ENCODE measurements around the gene SLC22A17. TPM values are rescaled to one million over a fixed set of nuclear protein-coding genes. Genes with fewer than 3 reads are reported as not detected.

The SLC22A17 gene
- total and polyA plus RNA-seq, 10 donors: 5.1 to 13.7 (median 7.7) TPM

DNA sequence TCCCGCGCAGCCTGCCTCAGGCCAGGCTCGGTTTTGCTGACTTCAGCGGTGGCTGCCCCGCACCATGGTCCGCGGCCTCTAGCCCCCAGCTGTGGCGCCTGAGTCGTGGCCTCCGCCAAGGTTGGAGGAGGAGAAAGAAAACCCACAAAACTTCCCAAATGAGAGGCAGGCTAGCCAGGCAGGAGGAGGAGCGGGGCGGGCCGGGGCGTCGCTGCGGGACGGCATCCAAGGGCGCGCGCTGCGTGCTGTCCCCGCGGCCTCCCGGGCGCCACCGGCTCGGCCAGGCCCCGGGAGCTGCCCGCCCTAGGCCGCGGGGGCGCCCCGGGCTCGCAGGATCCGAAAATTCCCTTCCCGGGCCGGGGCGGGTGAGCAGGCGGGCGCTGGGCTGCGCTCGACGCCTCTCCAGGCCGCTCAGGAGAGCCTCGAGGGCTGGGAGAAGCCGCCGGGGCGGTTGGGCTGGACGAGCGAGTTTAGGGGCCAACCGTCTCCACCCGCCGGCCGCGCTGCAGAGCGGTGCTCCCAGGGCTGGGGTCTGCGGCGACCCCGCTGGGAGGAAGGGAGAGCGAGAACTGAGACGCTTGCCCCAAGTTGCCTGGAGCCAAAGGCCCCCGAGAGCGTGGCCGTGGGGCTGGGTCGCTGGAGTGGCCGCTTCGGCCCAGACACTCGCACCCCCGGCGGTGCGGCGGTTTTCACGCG is 12.5 kb upstream of the SLC22A17 start, which contains the start of gene EFS:
TSS of gene EFS (minus strand) at position 137 of the 696 bp plus-strand sequence. CDS start 147 bp downstream, outside the sequence.
- peak; percentile 61 for DNase-seq
- intact Hi-C loops (cut with DNase I; ENCODE audit: low total_unique reads): no loop called here
- Histone ChIP-seq H3K4me1 (peaks cover 0 to 16% (median 11%) of the 10 kb centered on the region in 6 donors), H3K36me3 (no peaks in the 10 kb centered on the region), H3K27me3 (replicated peaks in 1 of 7) (peaks cover 0 to 64% (median 26%) of the 10 kb centered on the region in 7 donors), H3K4me3 (peak within 1 kb of the TSS; percentile 4 to 60 (median 30)), H3K27ac (peak within 1 kb of the TSS; percentile 13 to 82 (median 76)), H3K9me3 (no peaks in the 10 kb centered on the region)
- WGBS, 5 donors: 2 to 6% (median 4%) methylated on average over 28 to 74 of the region's 74 CpGs
- TF ChIP-seq POLR2A (IDR thresholded peaks at IDR 0.05): no peak
- TF ChIP-seq POLR2AphosphoS5 (IDR thresholded peaks at IDR 0.05): peak in 1 of 3 donors; percentile 24
- TF ChIP-seq, protein P1, sequence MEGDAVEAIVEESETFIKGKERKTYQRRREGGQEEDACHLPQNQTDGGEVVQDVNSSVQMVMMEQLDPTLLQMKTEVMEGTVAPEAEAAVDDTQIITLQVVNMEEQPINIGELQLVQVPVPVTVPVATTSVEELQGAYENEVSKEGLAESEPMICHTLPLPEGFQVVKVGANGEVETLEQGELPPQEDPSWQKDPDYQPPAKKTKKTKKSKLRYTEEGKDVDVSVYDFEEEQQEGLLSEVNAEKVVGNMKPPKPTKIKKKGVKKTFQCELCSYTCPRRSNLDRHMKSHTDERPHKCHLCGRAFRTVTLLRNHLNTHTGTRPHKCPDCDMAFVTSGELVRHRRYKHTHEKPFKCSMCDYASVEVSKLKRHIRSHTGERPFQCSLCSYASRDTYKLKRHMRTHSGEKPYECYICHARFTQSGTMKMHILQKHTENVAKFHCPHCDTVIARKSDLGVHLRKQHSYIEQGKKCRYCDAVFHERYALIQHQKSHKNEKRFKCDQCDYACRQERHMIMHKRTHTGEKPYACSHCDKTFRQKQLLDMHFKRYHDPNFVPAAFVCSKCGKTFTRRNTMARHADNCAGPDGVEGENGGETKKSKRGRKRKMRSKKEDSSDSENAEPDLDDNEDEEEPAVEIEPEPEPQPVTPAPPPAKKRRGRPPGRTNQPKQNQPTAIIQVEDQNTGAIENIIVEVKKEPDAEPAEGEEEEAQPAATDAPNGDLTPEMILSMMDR (IDR thresholded peaks at IDR 0.05 in 8 of 11, conservative IDR thresholded peaks at IDR 0.05 in 3 of 11): no peak

DNA sequence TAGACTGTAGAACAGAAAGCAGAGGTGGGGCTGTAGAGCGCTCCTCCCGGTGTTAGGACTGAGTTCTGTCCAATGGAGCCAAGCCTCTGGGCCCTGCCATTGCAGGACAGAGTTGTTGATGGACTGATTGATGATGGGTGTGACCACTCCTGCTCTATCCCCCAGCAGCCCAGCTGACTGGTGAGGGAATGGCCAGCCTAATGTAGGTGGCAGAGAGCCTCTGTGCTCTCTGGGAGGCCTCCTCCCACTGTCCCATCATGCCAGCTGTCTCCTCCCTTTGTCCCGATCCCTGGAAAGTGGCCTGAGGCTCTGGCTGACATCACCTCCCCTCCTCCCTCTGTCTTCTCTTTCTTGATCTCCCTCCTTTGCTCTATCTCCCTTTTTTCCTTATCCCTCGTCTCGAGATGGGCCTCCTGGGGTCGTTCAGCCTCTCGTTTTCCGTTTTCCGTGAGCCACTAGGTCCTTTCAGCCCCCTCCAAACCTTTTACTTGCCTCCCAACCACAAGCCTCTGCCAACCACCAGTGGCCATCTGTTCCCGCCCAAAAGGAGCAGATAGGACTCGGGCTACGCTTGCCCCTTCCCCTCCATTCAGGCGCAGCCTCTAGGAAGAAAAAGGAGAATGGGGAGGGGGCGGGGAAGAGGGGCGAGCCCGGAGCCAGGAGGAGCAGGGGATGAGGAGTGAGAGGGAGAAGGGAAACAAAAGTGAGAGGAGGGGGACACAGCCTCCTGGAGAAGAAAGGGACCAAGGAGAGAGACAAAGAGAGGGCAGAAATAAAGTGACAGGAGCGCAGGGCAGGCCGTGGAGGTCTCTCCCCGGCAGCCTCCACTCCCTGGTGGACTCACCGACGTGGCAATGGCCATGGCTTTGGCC is 11.7 kb upstream of the SLC22A17 start:
- Histone ChIP-seq H3K27me3 (replicated peaks in 1 of 7) (peaks cover 0 to 64% (median 26%) of the 10 kb centered on the region in 7 donors), H3K4me1 (peaks cover 0 to 16% (median 11%) of the 10 kb centered on the region in 6 donors), H3K36me3 (no peaks in the 10 kb centered on the region), H3K9me3 (no peaks in the 10 kb centered on the region), H3K4me3 (peak overlapping the region in 5 of 8 donors; percentile 29 to 60 (median 33)), H3K27ac (peak overlapping the region; percentile 13 to 82 (median 76))
- WGBS, 5 donors: 23 to 34% (median 30%) methylated on average over 21 of the region's 21 CpGs
- intact Hi-C loops (cut with DNase I; ENCODE audit: low total_unique reads): no loop called here
- peak; percentile 45 for DNase-seq
- TF ChIP-seq POLR2A (IDR thresholded peaks at IDR 0.05): no peak
- TF ChIP-seq, protein P1 (IDR thresholded peaks at IDR 0.05 in 8 of 11, conservative IDR thresholded peaks at IDR 0.05 in 3 of 11): no peak
- TF ChIP-seq POLR2AphosphoS5 (IDR thresholded peaks at IDR 0.05): peak in 1 of 3 donors; percentile 40

DNA sequence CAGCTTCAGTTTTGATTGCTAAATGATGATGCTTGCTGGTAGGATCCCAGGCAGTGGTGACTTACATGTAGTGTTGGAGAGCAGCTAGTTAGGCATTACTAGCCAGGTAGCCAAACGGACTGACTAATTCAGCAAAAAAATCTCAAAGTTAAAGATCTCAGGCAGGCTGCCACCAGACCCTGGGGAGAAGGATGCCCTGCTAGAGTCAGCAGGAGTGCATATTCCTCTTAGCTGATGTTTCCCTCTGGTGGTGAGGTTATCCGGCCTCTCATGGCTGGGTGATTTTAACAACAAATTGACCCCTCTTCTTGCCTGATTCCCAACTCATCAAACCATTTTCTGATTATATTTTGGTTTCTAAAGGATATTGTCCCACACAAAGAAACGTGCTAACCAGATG is 9.5 kb upstream of the SLC22A17 start:
- peaks cover 0 to 5% (median 0%) of the 10 kb centered on the region in 6 donors for H3K36me3 ChIP-seq
- H3K9me3 ChIP-seq: no peaks in the 10 kb centered on the region
- DNase-seq: peak; percentile 8
- intact Hi-C loops (cut with DNase I; ENCODE audit: low total_unique reads): no loop called here
- H3K4me3 ChIP-seq: no peak overlapping the region
- H3K27me3 ChIP-seq (replicated peaks in 1 of 7): peaks cover 0 to 65% (median 26%) of the 10 kb centered on the region in 7 donors
- no peak overlapping the region for H3K27ac ChIP-seq
- TF ChIP-seq POLR2AphosphoS5 (IDR thresholded peaks at IDR 0.05) (no peak), POLR2A (IDR thresholded peaks at IDR 0.05) (no peak)
- TF ChIP-seq, protein P1 (IDR thresholded peaks at IDR 0.05 in 8 of 11, conservative IDR thresholded peaks at IDR 0.05 in 3 of 11): no peak
- peaks cover 0 to 16% (median 11%) of the 10 kb centered on the region in 6 donors for H3K4me1 ChIP-seq
- WGBS, 5 donors: 59 to 77% (median 76%) methylated on average over 3 of the region's 3 CpGs
